Esophagus squamous epithelium (tissue), 4 donors: ENCODE data around the gene GRIK1.

Source experiments
- CTCF ChIP-seq, 6 experiments: fragments of 450-650 bp in 4 of 6; fragments of 200-600 bp in 2 of 6; sonication (generic) in 2 of 6; IDR thresholded peaks; one replicate each; pipeline ENCODE4 v1.5.1; 2016 to 2019; ENCODE audit warnings: antibody characterized with exemption in 6 of 6, mild to moderate bottlenecking in 4 of 6, moderate library complexity in 4 of 6
- POLR2A ChIP-seq, 4 donors: fragments of 450-650 bp; IDR thresholded peaks; one replicate each; pipeline ENCODE4 v1.6.1; 2017; ENCODE audit warnings: antibody characterized with exemption in 4 of 4, mild to moderate bottlenecking in 4 of 4, moderate library complexity in 3 of 4

DNA sequence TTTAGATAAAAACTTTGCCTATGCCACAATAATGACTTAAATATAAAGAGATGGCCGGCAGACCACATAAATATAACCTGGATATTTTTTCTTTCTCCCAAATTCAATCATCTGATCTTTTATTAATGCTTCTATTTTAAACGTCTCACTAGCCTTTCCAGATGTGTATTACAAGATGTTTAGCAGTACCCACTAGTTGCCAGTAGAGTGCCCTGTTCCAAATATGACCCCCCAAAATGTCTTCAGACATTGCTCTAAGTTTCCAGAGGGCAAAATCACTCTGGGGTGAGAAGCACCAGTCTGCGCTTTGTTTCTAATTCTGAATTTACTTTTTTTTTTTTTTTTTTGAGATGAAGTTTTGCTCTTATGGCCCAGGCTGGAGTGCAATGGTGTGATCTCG is 268.1 kb downstream of the GRIK1 start:
- no peak for TF ChIP-seq POLR2A (IDR thresholded peaks at IDR 0.05)
- no peak for TF ChIP-seq CTCF (IDR thresholded peaks at IDR 0.05)
